HCT116 (cell line): ENCODE results near the gene IRAG1. TPM values are rescaled to one million over a fixed set of nuclear protein-coding genes. Genes with fewer than 3 reads are reported as not detected.

Source experiments
- ATAC-seq: fragments of 200-7000 bp; cut with Tn5 transposase; 2 replicates; pipeline ENCODE4 v1.9.1; 2020; ENCODE audit warnings: mild to moderate bottlenecking, moderate library complexity
- BruUV-seq: library from RNA; stranded (reverse); fragments of 400-500 nt; replicated peaks from 2 replicates; lab custom pipeline; 2021; lab: Mats Ljungman, UMichigan
- CTCF ChIA-PET: fragments of 300-600 bp; sonication (Branson Sonifier 250); formaldehyde crosslinking; loops from one replicate; lab custom pipeline; 2021; ENCODE audit warnings: antibody characterized with exemption; lab: Charles Lee
- POLR2A ChIA-PET: fragments of 300-600, 350-600 bp; sonication (Branson Sonifier 250); formaldehyde crosslinking; loops from one replicate; lab custom pipeline; 2021; ENCODE audit warnings: antibody characterized with exemption; lab: Charles Lee
- RAD21 ChIA-PET, 2 experiments: fragments of 300-600 bp; sonication (Branson Sonifier 250); formaldehyde crosslinking; loops; one replicate each; lab custom pipeline; 2023; ENCODE audit warnings: low total read pairs in 2 of 2; ENCODE audit not compliant: uncharacterized antibody in 2 of 2, unreplicated experiment in 2 of 2, low non-redundant PET in 1 of 2; lab: Charles Lee
- DNase-seq: peaks from one replicate; pipeline ENCODE4 v3.0.0-alpha.2; 2010; ENCODE audit warnings: low read depth, low spot score
- H2AFZ ChIP-seq: fragments of 200-600 bp; shearing (Covaris generic), sonication (generic); 2 replicates; pipeline ENCODE4 v1.6.1; 2017; ENCODE audit warnings: low read depth, mixed run types, mixed read lengths, antibody characterized with exemption, low read length; ENCODE audit not compliant: poor library complexity, severe bottlenecking
- H3K27ac ChIP-seq: 2 replicates; pipeline ENCODE4 v1.5.1; 2012; ENCODE audit warnings: low read depth, low read length
- H3K27me3 ChIP-seq: fragments of 200-600 bp; sonication (generic); 2 replicates; pipeline ENCODE4 v1.6.1; 2016; ENCODE audit warnings: mixed run types, low read length, mixed read lengths; ENCODE audit not compliant: insufficient read depth
- H3K36me3 ChIP-seq, 2 experiments: fragments of 200-500 bp in 1 of 2; fragments of 200-600 bp in 1 of 2; sonication (Bioruptor generic) in 1 of 2; sonication (generic) in 1 of 2; 2 replicates each; pipeline versions ENCODE4 v1.5.1 to v1.6.1; 2014 to 2016; ENCODE audit warnings: low read length in 2 of 2, inconsistent platforms in 1 of 2, mixed read lengths in 1 of 2, mixed run types in 1 of 2; ENCODE audit not compliant: insufficient read depth in 2 of 2, control insufficient read depth in 1 of 2
- H3K4me1 ChIP-seq, 2 experiments: fragments of 200-600 bp in 1 of 2; sonication (generic) in 1 of 2; 2 replicates each; pipeline versions ENCODE4 v1.5.1 to v1.6.1; 2012 to 2017; ENCODE audit warnings: low read length in 2 of 2, inconsistent platforms in 1 of 2, mild to moderate bottlenecking in 1 of 2, mixed read lengths in 1 of 2, mixed run types in 1 of 2, moderate library complexity in 1 of 2; ENCODE audit not compliant: insufficient read depth in 2 of 2, control insufficient read depth in 1 of 2
- H3K4me2 ChIP-seq: fragments of 200-600 bp; sonication (generic); 2 replicates; pipeline ENCODE4 v1.6.1; 2017; ENCODE audit warnings: mixed run types, low read length, mixed read lengths
- H3K4me3 ChIP-seq, 2 experiments: fragments of 200-600 bp in 1 of 2; sonication (generic) in 1 of 2; replicated peaks in 1 of 2; 2 replicates each; pipeline ENCODE4 v1.5.1; 2011 to 2016; ENCODE audit warnings: low read length in 2 of 2, control low read depth in 1 of 2, low read depth in 1 of 2, mild to moderate bottlenecking in 1 of 2, mixed read lengths in 1 of 2, mixed run types in 1 of 2
- H3K79me2 ChIP-seq: fragments of 200-600 bp; sonication (generic); 2 replicates; pipeline ENCODE4 v1.6.1; 2017; ENCODE audit warnings: mild to moderate bottlenecking, mixed run types, low read length, moderate library complexity, mixed read lengths; ENCODE audit not compliant: insufficient read depth
- H3K9ac ChIP-seq: fragments of 200-600 bp; sonication (generic); 2 replicates; pipeline ENCODE4 v1.6.1; 2016; ENCODE audit warnings: low read length, mixed read lengths
- H3K9me2 ChIP-seq: fragments of 200-600 bp; sonication (generic), shearing (Covaris generic); 2 replicates; pipeline ENCODE4 v1.6.1; 2017; ENCODE audit warnings: mixed run types, mild to moderate bottlenecking, moderate library complexity; ENCODE audit not compliant: insufficient read depth
- H3K9me3 ChIP-seq, 2 experiments: fragments of 200-500 bp in 1 of 2; fragments of 200-600 bp in 1 of 2; sonication (Bioruptor generic) in 1 of 2; sonication (generic) in 1 of 2; 2 replicates each; pipeline ENCODE4 v1.6.1; 2014 to 2017; ENCODE audit warnings: low read length in 2 of 2, mixed read lengths in 2 of 2, inconsistent platforms in 1 of 2, low read depth in 1 of 2, mild to moderate bottlenecking in 1 of 2, mixed run types in 1 of 2, moderate library complexity in 1 of 2; ENCODE audit not compliant: control insufficient read depth in 1 of 2, insufficient read depth in 1 of 2
- H4K20me1 ChIP-seq: fragments of 200-600 bp; sonication (generic), shearing (Covaris generic); 2 replicates; pipeline ENCODE4 v1.6.1; 2017; ENCODE audit warnings: mixed run types, mild to moderate bottlenecking, moderate library complexity; ENCODE audit not compliant: insufficient read depth
- CBX3 ChIP-seq: IDR thresholded peaks from 2 replicates; pipeline ENCODE4 v1.6.1; 2012; ENCODE audit warnings: low read depth
- CEBPB ChIP-seq: IDR thresholded peaks from 2 replicates; pipeline ENCODE4 v1.6.1; 2012; ENCODE audit warnings: low read depth
- ELF1 ChIP-seq: IDR thresholded peaks from 2 replicates; pipeline ENCODE4 v1.6.1; 2012; ENCODE audit warnings: low read depth, borderline replicate concordance
- EZH2 ChIP-seq: fragments of 200-600 bp; sonication (generic); IDR thresholded peaks from 2 replicates; pipeline ENCODE4 v1.6.1; 2017; ENCODE audit warnings: antibody characterized with exemption, mixed run types
- EZH2phosphoT487 ChIP-seq: fragments of 200-600 bp; IDR thresholded peaks from 2 replicates; pipeline ENCODE4 v1.6.1; 2018; ENCODE audit warnings: antibody characterized with exemption, borderline replicate concordance
- FOSL1 ChIP-seq: IDR thresholded peaks from 2 replicates; pipeline ENCODE4 v1.6.1; 2012; ENCODE audit warnings: low read depth
- JUND ChIP-seq: IDR thresholded peaks from 2 replicates; pipeline ENCODE4 v1.6.1; 2012
- POLR2A ChIP-seq: IDR thresholded peaks from 2 replicates; pipeline ENCODE4 v1.7.0; 2011; ENCODE audit warnings: borderline replicate concordance; ENCODE audit not compliant: insufficient read depth, insufficient read length; ENCODE audit errors: extremely low read depth
- POLR2AphosphoS5 ChIP-seq: IDR thresholded peaks from 2 replicates; pipeline ENCODE4 v1.6.1; 2011; ENCODE audit warnings: mild to moderate bottlenecking, low read depth, low read length, moderate library complexity
- RAD21 ChIP-seq: IDR thresholded peaks from 2 replicates; pipeline ENCODE4 v1.6.1; 2012; ENCODE audit warnings: low read depth, mild to moderate bottlenecking
- SIN3A ChIP-seq: IDR thresholded peaks from 2 replicates; pipeline ENCODE4 v1.6.1; 2012; ENCODE audit warnings: low read depth
- TCF7L2 ChIP-seq: IDR thresholded peaks from 2 replicates; pipeline ENCODE4 v1.7.0; 2011; ENCODE audit warnings: borderline replicate concordance, inconsistent platforms; ENCODE audit not compliant: insufficient read depth, insufficient read length; ENCODE audit errors: extremely low read depth
- ZFX ChIP-seq: fragments of 450-650 bp; IDR thresholded peaks from 2 replicates; pipeline ENCODE4 v1.6.1; 2017
- ZNF274 ChIP-seq: fragments of 200-500 bp; sonication (Bioruptor generic); IDR thresholded peaks from 2 replicates; pipeline ENCODE4 v1.6.1; 2014; ENCODE audit warnings: mild to moderate bottlenecking, low read depth, low read length, inconsistent platforms
- intact Hi-C: fragments of 100-400 bp; cut with micrococcal nuclease; formaldehyde crosslinking; loops from 2 replicates; pipeline ENCODE4 v1.10.0; 2022
- total RNA-seq: library from RNA; stranded (reverse); gene quantifications from one replicate; pipeline ENCODE4 v1.2.1, GENCODE V29; 2021; ENCODE audit not compliant: unreplicated experiment
- TF ChIP-seq, protein P1 (sequence below): IDR thresholded peaks from 2 replicates; pipeline ENCODE4 v1.6.1; 2012; ENCODE audit warnings: low read depth
- TF ChIP-seq, protein P2 (sequence below): IDR thresholded peaks from 2 replicates; pipeline ENCODE4 v1.6.1; 2012

Gene IRAG1
- total RNA-seq, 1 experiment from 2014 or later = 3.7 TPM

DNA sequence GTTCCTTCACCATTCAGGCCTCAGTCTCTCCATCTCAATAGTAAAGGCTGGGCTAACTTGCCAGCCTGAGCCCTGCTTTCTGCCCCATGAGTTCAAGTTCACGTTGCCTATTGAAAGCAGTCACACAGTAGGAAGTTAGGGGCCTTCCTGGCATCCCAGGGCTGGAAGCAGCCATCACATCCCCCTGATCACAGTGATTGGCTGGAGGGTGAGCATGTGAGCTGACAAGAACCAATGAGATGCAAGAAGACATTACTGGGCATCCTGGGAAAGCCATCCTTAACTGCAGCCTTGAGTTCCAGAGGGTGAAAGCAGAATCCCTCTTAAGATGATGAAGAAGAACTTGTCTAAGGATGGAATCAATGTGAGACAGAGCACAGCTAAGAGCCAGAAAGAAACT lies 29.1 kb downstream of the IRAG1 start:
- Histone ChIP-seq H3K4me2 (no peak overlapping the region), H3K9me2 (no peaks in the 10 kb centered on the region), H2AFZ (no peak overlapping the region), H3K27ac (peak overlapping the region; percentile 100), H3K9me3 (no peaks in the 10 kb centered on the region), H3K4me3 (no peak overlapping the region), H3K9ac (no peak overlapping the region), H3K27me3 (no peaks in the 10 kb centered on the region), H3K79me2 (no peaks in the 10 kb centered on the region), H4K20me1 (no peaks in the 10 kb centered on the region), H3K36me3 (no peaks in the 10 kb centered on the region), H3K4me1 (peaks cover 54 to 99% of the 10 kb centered on the region in 2 experiments)
- ATAC-seq (no peak), DNase-seq (no peak)
- intact Hi-C loops = no loop called here
- POLR2A ChIA-PET = interaction anchor here (1.1 to 1.6 kb wide), 2 partner anchors 9 to 14 kb away, joined by 3 to 4 read pairs; no protein-coding TSS in a partner anchor
- CTCF ChIA-PET = interaction anchor here (5.2 kb wide), 1 partner anchor 10 kb away, joined by 23 read pairs; no protein-coding TSS in a partner anchor
- TF ChIP-seq TCF7L2 (no peak), POLR2AphosphoS5 (no peak), POLR2A (no peak), RAD21 (no peak)
- TF ChIP-seq, protein P1, sequence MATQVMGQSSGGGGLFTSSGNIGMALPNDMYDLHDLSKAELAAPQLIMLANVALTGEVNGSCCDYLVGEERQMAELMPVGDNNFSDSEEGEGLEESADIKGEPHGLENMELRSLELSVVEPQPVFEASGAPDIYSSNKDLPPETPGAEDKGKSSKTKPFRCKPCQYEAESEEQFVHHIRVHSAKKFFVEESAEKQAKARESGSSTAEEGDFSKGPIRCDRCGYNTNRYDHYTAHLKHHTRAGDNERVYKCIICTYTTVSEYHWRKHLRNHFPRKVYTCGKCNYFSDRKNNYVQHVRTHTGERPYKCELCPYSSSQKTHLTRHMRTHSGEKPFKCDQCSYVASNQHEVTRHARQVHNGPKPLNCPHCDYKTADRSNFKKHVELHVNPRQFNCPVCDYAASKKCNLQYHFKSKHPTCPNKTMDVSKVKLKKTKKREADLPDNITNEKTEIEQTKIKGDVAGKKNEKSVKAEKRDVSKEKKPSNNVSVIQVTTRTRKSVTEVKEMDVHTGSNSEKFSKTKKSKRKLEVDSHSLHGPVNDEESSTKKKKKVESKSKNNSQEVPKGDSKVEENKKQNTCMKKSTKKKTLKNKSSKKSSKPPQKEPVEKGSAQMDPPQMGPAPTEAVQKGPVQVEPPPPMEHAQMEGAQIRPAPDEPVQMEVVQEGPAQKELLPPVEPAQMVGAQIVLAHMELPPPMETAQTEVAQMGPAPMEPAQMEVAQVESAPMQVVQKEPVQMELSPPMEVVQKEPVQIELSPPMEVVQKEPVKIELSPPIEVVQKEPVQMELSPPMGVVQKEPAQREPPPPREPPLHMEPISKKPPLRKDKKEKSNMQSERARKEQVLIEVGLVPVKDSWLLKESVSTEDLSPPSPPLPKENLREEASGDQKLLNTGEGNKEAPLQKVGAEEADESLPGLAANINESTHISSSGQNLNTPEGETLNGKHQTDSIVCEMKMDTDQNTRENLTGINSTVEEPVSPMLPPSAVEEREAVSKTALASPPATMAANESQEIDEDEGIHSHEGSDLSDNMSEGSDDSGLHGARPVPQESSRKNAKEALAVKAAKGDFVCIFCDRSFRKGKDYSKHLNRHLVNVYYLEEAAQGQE = no peak
- BruUV-seq = no TSS peak
- RAD21 ChIA-PET = no interaction called here

DNA sequence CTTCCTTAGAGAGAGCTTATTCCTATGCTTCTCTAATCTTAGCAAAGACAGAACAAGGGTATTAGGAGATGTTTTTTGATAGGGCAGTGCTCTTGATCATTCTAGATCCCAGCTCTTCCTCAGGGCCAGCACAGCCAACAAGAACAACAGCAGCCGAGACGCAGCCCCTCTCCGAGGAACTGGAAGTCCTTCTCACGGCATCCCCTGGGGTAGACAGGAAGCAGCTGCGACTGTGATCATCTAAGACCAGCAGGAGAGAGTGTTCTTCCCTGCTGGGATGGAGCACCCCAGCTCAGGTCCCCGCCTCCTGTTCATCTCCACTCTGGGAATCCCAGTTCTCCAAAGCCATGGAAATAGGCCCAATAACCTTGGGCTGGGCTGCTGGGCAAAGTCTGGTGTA lies 29.6 kb downstream of the IRAG1 start:
- Histone ChIP-seq H3K4me3 (no peak overlapping the region), H3K79me2 (no peaks in the 10 kb centered on the region), H4K20me1 (no peaks in the 10 kb centered on the region), H3K36me3 (no peaks in the 10 kb centered on the region), H3K9me3 (no peaks in the 10 kb centered on the region), H3K4me2 (no peak overlapping the region), H2AFZ (no peak overlapping the region), H3K9ac (no peak overlapping the region), H3K27me3 (no peaks in the 10 kb centered on the region), H3K4me1 (peaks cover 54 to 99% of the 10 kb centered on the region in 2 experiments), H3K9me2 (no peaks in the 10 kb centered on the region), H3K27ac (peak overlapping the region; percentile 100)
- ChIA-PET CTCF (interaction anchor here (1.0 to 5.2 kb wide), 2 partner anchors 9 to 258 kb away, joined by 3 to 23 read pairs; no protein-coding TSS in a partner anchor), POLR2A (no interaction called here), RAD21 (no interaction called here)
- intact Hi-C loops = no loop called here
- DNase-seq = no peak
- ATAC-seq = no peak
- BruUV-seq = no TSS peak
- no peak for TF ChIP-seq ZFX
- no peak for TF ChIP-seq FOSL1
- TF ChIP-seq SIN3A = no peak
- TF ChIP-seq POLR2AphosphoS5 = no peak
- no peak for TF ChIP-seq ZNF274
- TF ChIP-seq, protein P2, sequence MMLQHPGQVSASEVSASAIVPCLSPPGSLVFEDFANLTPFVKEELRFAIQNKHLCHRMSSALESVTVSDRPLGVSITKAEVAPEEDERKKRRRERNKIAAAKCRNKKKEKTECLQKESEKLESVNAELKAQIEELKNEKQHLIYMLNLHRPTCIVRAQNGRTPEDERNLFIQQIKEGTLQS = no peak
- no peak for TF ChIP-seq ELF1
- no peak for TF ChIP-seq JUND
- no peak for TF ChIP-seq CBX3
- no peak for TF ChIP-seq EZH2
- TF ChIP-seq EZH2phosphoT487 = no peak
- no peak for TF ChIP-seq CEBPB
